ENCODE data around the gene AUTS2. TPM values are rescaled to one million over a fixed set of nuclear protein-coding genes. Genes with fewer than 3 reads are reported as not detected.
A peak's percentile ranks its signal among the peaks of the same experiment; 100 is the strongest.

AUTS2 gene
- total RNA-seq, 1 experiment from 2014 or later = not detected

- peaks cover 16% of the 10 kb centered on the region for H3K27me3 Mint-ChIP-seq (ENCODE audit: unreplicated experiment)
- peak overlapping the region; percentile 21 for H3K4me3 Mint-ChIP-seq (ENCODE audit: low read depth, unreplicated experiment)
- H3K36me3 Mint-ChIP-seq (ENCODE audit: insufficient read depth, unreplicated experiment) = no peaks in the 10 kb centered on the region
- no peak for DNase-seq
- no peak overlapping the region for H3K27ac Mint-ChIP-seq (ENCODE audit: unreplicated experiment)
- BruUV-seq (replicated peaks) = no TSS peak
- TF ChIP-seq CTCF (IDR thresholded peaks at IDR 0.05; ENCODE audit: unreplicated experiment) = no peak
- CTCF ChIA-PET = no interaction called here
- intact Hi-C loops (cut with micrococcal nuclease; ENCODE audit: unreplicated experiment) = no loop called here
- H3K9me3 Mint-ChIP-seq (ENCODE audit: low read depth, unreplicated experiment) = no peaks in the 10 kb centered on the region
- no peaks in the 10 kb centered on the region for H3K4me1 Mint-ChIP-seq (ENCODE audit: low read depth, unreplicated experiment)
These were observed 1095.0 kb downstream of the AUTS2 start for GRCh38 chr7:70693321-70693685.

GRCh38 chr7:70693686-70694433 is 1095.6 kb downstream of the AUTS2 start:
- no TSS peak for BruUV-seq (replicated peaks)
- H3K4me3 Mint-ChIP-seq (ENCODE audit: low read depth, unreplicated experiment) = peak overlapping the region; percentile 21
- H3K4me1 Mint-ChIP-seq (ENCODE audit: low read depth, unreplicated experiment) = no peaks in the 10 kb centered on the region
- H3K36me3 Mint-ChIP-seq (ENCODE audit: insufficient read depth, unreplicated experiment) = no peaks in the 10 kb centered on the region
- no peaks in the 10 kb centered on the region for H3K9me3 Mint-ChIP-seq (ENCODE audit: low read depth, unreplicated experiment)
- DNase-seq = no peak
- H3K27ac Mint-ChIP-seq (ENCODE audit: unreplicated experiment) = no peak overlapping the region
- intact Hi-C loops (cut with micrococcal nuclease; ENCODE audit: unreplicated experiment) = no loop called here
- peaks cover 16% of the 10 kb centered on the region for H3K27me3 Mint-ChIP-seq (ENCODE audit: unreplicated experiment)
- CTCF ChIA-PET = no interaction called here
- TF ChIP-seq CTCF (IDR thresholded peaks at IDR 0.05; ENCODE audit: unreplicated experiment) = no peak

- no peak for TF ChIP-seq CTCF (IDR thresholded peaks at IDR 0.05; ENCODE audit: unreplicated experiment)
- Mint-ChIP-seq H3K27me3 (ENCODE audit: unreplicated experiment) (peaks cover 16% of the 10 kb centered on the region), H3K36me3 (ENCODE audit: insufficient read depth, unreplicated experiment) (no peaks in the 10 kb centered on the region), H3K27ac (ENCODE audit: unreplicated experiment) (no peak overlapping the region), H3K4me1 (ENCODE audit: low read depth, unreplicated experiment) (no peaks in the 10 kb centered on the region), H3K4me3 (ENCODE audit: low read depth, unreplicated experiment) (no peak overlapping the region), H3K9me3 (ENCODE audit: low read depth, unreplicated experiment) (no peaks in the 10 kb centered on the region)
- CTCF ChIA-PET = no interaction called here
- no peak for DNase-seq
- intact Hi-C loops (cut with micrococcal nuclease; ENCODE audit: unreplicated experiment) = no loop called here
- no TSS peak for BruUV-seq (replicated peaks)
These were observed 1096.2 kb downstream of the AUTS2 start for GRCh38 chr7:70694434-70694970.

GRCh38 chr7:70694971-70695794 is 1096.9 kb downstream of the AUTS2 start:
- CTCF ChIA-PET = no interaction called here
- no peak overlapping the region for H3K27ac Mint-ChIP-seq (ENCODE audit: unreplicated experiment)
- no peak overlapping the region for H3K4me3 Mint-ChIP-seq (ENCODE audit: low read depth, unreplicated experiment)
- no peaks in the 10 kb centered on the region for H3K36me3 Mint-ChIP-seq (ENCODE audit: insufficient read depth, unreplicated experiment)
- TF ChIP-seq CTCF (IDR thresholded peaks at IDR 0.05; ENCODE audit: unreplicated experiment) = no peak
- H3K27me3 Mint-ChIP-seq (ENCODE audit: unreplicated experiment) = peaks cover 16% of the 10 kb centered on the region
- no peaks in the 10 kb centered on the region for H3K4me1 Mint-ChIP-seq (ENCODE audit: low read depth, unreplicated experiment)
- BruUV-seq (replicated peaks) = no TSS peak
- H3K9me3 Mint-ChIP-seq (ENCODE audit: low read depth, unreplicated experiment) = no peaks in the 10 kb centered on the region
- intact Hi-C loops (cut with micrococcal nuclease; ENCODE audit: unreplicated experiment) = no loop called here
- no peak for DNase-seq
